ENCODE data around the gene RSPH4A. TPM values are rescaled to one million over a fixed set of nuclear protein-coding genes. Genes with fewer than 3 reads are reported as not detected.
A peak's percentile ranks its signal among the peaks of the same experiment; 100 is the strongest.

The RSPH4A gene
- total and polyA plus RNA-seq, 9 of the 15 experiments (the other 6 are each of a cell fraction or from before 2014, with no cell fraction given), result 0.04 to 0.30 (median 0.11) TPM

GRCh38 chr6:116586738-116587137, 29.5 kb upstream of the RSPH4A start:
- POLR2A ChIA-PET, result interaction anchor here (0.8 kb wide), 1 partner anchor 17 kb away, joined by 5 read pairs; no protein-coding TSS in a partner anchor
- no peak overlapping the region for H3K4me2 ChIP-seq (ENCODE audit: insufficient read depth, low read length)
- no TSS peak for BruUV-seq (replicated peaks)
- no peak for TF ChIP-seq ZFP30 (CRISPR knock-in tag; IDR thresholded peaks at IDR 0.05; ENCODE audit: borderline replicate concordance)
- TF ChIP-seq ZNF316 (IDR thresholded peaks at IDR 0.05), result peak; percentile 77
- ATAC-seq (no peak), DNase-seq (ENCODE audit: extremely low read depth in 1 of 4, low spot score in 3 of 4) (no peak), FAIRE-seq (no peak)
- H3K27me3 ChIP-seq (ENCODE audit: control insufficient read depth in 2 of 2, insufficient read depth in 2 of 2, low read length in 2 of 2), result no peaks in the 10 kb centered on the region
- H3K36me3 ChIP-seq (ENCODE audit: control insufficient read depth, insufficient read depth, low read length), result peaks cover 80% of the 10 kb centered on the region
- no peaks in the 10 kb centered on the region for H3K9me1 ChIP-seq (ENCODE audit: control insufficient read depth, insufficient read depth, low read length)
- in situ Hi-C loops (cut with MboI), result no loop called here
- intact Hi-C loops (cut with micrococcal nuclease), result no loop called here
- WGBS (ENCODE audit: insufficient coverage, low coverage, missing lambda C conversion rate), result 97% methylated on average over 2 of the region's 2 CpGs
- no peaks in the 10 kb centered on the region for H3K4me1 ChIP-seq (replicated peaks in 1 of 2; ENCODE audit: control insufficient read depth in 2 of 2, insufficient read depth in 2 of 2, low read length in 2 of 2)
- no peak overlapping the region for H3K9ac ChIP-seq (ENCODE audit: insufficient read depth in 1 of 2, low read depth in 2 of 2, low read length in 2 of 2)
- H3K79me2 ChIP-seq (ENCODE audit: control insufficient read depth, insufficient read depth, low read length), result no peaks in the 10 kb centered on the region
- H2AFZ ChIP-seq (ENCODE audit: low read depth, low read length), result no peak overlapping the region
- H3K9me3 ChIP-seq (replicated peaks; ENCODE audit: control insufficient read depth, insufficient read depth, low read depth, low read length), result no peaks in the 10 kb centered on the region; the same call in 1 of the 2 replicates
- no peak overlapping the region for H3K4me3 ChIP-seq
- H4K20me1 ChIP-seq (replicated peaks; ENCODE audit: control insufficient read depth, insufficient read depth, low read length), result no peaks in the 10 kb centered on the region
- H3K27ac ChIP-seq (ENCODE audit: extremely low read depth, low read depth, low read length), result no peak overlapping the region
- CTCF ChIA-PET (ENCODE audit: low intra/inter-chr PET ratio), result no interaction called here

GRCh38 chr6:116595247-116595646, 21.0 kb upstream of the RSPH4A start:
- intact Hi-C loops (cut with micrococcal nuclease), result no loop called here
- Histone ChIP-seq H3K9me1 (ENCODE audit: control insufficient read depth, insufficient read depth, low read length) (no peaks in the 10 kb centered on the region), H3K4me3 (no peak overlapping the region), H3K27me3 (ENCODE audit: control insufficient read depth in 2 of 2, insufficient read depth in 2 of 2, low read length in 2 of 2) (no peaks in the 10 kb centered on the region), H3K4me1 (replicated peaks in 1 of 2; ENCODE audit: control insufficient read depth in 2 of 2, insufficient read depth in 2 of 2, low read length in 2 of 2) (no peaks in the 10 kb centered on the region), H2AFZ (ENCODE audit: low read depth, low read length) (no peak overlapping the region), H3K4me2 (ENCODE audit: insufficient read depth, low read length) (no peak overlapping the region), H4K20me1 (replicated peaks; ENCODE audit: control insufficient read depth, insufficient read depth, low read length) (no peaks in the 10 kb centered on the region), H3K9ac (ENCODE audit: insufficient read depth in 1 of 2, low read depth in 2 of 2, low read length in 2 of 2) (no peak overlapping the region), H3K27ac (ENCODE audit: extremely low read depth, low read depth, low read length) (no peak overlapping the region), H3K79me2 (ENCODE audit: control insufficient read depth, insufficient read depth, low read length) (no peaks in the 10 kb centered on the region), H3K9me3 (replicated peaks; ENCODE audit: control insufficient read depth, insufficient read depth, low read depth, low read length) (no peaks in the 10 kb centered on the region), H3K36me3 (ENCODE audit: control insufficient read depth, insufficient read depth, low read length) (peaks cover 38% of the 10 kb centered on the region)
- BruUV-seq (replicated peaks), result no TSS peak
- ATAC-seq (no peak), DNase-seq (ENCODE audit: extremely low read depth in 1 of 4, low spot score in 3 of 4) (no peak), FAIRE-seq (no peak)
- ChIA-PET POLR2A (no interaction called here), CTCF (ENCODE audit: low intra/inter-chr PET ratio) (no interaction called here)
- in situ Hi-C loops (cut with MboI), result no loop called here
- TF ChIP-seq ZNF57 (CRISPR knock-in tag; IDR thresholded peaks at IDR 0.05), result no peak
- no peak for TF ChIP-seq HNRNPK (IDR thresholded peaks at IDR 0.05; ENCODE audit: low read depth, low read length, poor library complexity, severe bottlenecking)
- TF ChIP-seq SIX5 (IDR thresholded peaks at IDR 0.05; ENCODE audit: borderline replicate concordance in 1 of 2, insufficient read depth in 1 of 2, low read depth in 1 of 2, low read length in 2 of 2), result no peak
- no peak for TF ChIP-seq CEBPG (CRISPR knock-in tag; IDR thresholded peaks at IDR 0.05)
- no peak for TF ChIP-seq CEBPG (tag; conservative IDR thresholded peaks at IDR 0.05 in 1 of 2, IDR thresholded peaks at IDR 0.05 in 1 of 2)
- TF ChIP-seq HMGXB4 (CRISPR knock-in tag; IDR thresholded peaks at IDR 0.05), result no peak
- TF ChIP-seq LARP7 (IDR thresholded peaks at IDR 0.05), result no peak
- WGBS (ENCODE audit: insufficient coverage, low coverage, missing lambda C conversion rate), result 73% methylated on average over 3 of the region's 3 CpGs

Data from K562 (cell line).